HG02973 (cell line): Measurements from ENCODE around the gene TSC22D4.
"Not testable (repeated sequence)": the region's sequence is repeated elsewhere in the genome, so short reads cannot be mapped to it uniquely, and the experiment has no call there.

ENCODE experiments used
- ATAC-seq: cut with Tn5 transposase; IDR thresholded peaks from one replicate; pipeline ENCODE4 v1.9.1; 2021; ENCODE audit warnings: moderate library complexity; ENCODE audit not compliant: unreplicated experiment

Gene TSC22D4

GRCh38 chr7:100447363-100447762, 31.7 kb downstream of the TSC22D4 start:
- not testable (repeated sequence) for ATAC-seq

DNA sequence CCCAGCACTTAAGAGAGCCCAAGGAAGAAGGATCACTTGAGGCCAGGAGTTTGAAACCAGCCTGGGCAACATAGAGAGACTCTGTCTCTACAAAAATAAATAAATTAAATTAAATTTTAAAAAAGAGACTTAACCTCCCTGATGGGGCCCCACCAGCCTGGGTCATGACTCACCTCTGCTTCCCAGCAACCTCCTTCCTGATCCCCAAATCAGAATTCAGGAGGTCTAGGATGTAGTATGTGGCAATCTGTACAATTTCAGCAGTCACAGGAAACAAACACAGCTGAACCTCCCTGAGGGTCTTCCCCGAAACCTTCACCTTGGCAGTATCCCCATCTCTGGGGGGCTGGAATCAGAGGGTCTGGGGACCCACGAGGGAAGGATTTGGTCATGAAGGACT, 33.0 kb downstream of the TSC22D4 start:
- no peak for ATAC-seq

GRCh38 chr7:100444311-100445278, 34.4 kb downstream of the TSC22D4 start:
- no peak for ATAC-seq

GRCh38 chr7:100443096-100443840, 35.7 kb downstream of the TSC22D4 start:
- ATAC-seq = no peak

DNA sequence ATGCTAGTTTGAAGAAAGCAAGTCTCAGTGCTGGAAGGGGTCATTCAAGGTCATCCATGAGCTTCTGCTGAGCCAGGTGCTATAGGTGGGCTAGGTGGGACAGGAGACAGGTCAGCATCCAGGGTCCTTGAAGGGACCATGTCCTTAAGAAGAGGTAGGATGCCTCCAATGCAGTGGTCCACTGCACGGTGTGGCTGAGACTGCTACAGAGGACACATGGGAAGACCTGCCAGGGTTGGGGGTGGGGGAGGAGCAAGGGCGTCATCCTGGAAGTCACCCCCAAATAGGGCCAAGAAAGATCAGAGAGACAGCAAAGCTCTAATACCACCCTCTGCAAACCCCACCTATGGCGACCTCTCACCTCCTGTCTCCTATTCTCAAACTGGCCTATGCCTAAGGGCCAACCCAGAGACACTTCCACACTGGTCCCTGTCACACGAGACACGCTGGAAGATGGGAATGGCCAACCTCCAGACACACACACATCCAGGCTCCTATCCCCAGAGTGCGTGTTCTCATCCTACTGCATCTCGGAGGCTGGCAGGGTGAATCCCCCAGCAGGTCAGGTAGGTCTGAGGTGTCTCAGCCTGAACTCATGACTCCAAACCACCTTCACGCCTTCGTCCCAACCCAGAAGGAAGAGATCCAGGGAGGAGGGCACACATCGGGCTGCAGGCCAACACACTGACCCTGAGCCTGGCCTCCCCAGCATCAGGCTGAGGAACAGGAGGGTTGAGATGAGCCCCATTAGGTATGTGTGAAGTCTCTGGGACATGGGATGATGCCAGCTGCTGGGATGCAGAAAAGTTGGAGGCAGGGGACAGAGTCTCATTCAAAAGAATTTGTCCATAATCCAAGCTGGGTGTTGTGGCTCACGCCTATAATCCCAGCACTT, 37.1 kb downstream of the TSC22D4 start:
- ATAC-seq = no peak

DNA sequence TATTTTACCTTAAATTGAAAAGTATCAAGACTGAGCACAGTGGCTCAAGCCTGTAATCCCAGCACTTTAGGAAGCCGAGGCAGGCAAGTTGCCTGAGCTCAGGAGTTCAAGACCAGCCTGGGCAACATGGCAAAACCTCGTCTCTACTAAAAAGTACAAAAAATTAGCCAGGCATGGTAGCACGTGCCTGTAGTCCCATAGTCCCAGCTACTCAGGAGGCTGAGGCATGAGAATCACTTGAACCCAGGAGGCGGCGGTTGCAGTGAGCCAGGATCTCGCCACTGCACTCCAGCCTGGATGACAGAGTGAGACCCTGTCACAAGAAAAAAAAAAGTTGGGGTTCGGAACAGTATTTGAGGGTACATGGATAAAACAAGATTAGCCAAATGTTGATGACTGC, 39.8 kb downstream of the TSC22D4 start:
- ATAC-seq = not testable (repeated sequence)

DNA sequence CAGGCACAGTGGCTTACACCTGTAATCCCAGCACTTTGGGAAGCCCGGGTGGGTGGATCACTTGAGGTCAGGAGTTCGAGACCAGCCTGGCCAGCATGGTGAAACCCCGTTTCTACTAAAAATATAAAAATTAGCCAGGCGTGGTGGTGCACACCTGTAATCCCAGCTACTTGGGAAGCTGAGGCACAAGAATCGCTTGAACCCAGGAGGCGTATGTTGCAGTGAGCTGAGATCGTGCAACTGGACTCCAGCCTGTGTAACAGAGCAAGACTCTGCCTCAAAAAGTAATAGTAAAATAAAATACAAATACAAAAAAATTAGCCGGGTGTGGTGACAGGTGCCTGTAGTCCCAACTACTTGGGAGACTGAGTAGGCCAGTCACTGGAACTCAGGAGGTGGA, 40.3 kb downstream of the TSC22D4 start:
- not testable (repeated sequence) for ATAC-seq

- ATAC-seq = no peak
Measured at GRCh38 chr7:100438172-100438571, 40.8 kb downstream of the TSC22D4 start.

DNA sequence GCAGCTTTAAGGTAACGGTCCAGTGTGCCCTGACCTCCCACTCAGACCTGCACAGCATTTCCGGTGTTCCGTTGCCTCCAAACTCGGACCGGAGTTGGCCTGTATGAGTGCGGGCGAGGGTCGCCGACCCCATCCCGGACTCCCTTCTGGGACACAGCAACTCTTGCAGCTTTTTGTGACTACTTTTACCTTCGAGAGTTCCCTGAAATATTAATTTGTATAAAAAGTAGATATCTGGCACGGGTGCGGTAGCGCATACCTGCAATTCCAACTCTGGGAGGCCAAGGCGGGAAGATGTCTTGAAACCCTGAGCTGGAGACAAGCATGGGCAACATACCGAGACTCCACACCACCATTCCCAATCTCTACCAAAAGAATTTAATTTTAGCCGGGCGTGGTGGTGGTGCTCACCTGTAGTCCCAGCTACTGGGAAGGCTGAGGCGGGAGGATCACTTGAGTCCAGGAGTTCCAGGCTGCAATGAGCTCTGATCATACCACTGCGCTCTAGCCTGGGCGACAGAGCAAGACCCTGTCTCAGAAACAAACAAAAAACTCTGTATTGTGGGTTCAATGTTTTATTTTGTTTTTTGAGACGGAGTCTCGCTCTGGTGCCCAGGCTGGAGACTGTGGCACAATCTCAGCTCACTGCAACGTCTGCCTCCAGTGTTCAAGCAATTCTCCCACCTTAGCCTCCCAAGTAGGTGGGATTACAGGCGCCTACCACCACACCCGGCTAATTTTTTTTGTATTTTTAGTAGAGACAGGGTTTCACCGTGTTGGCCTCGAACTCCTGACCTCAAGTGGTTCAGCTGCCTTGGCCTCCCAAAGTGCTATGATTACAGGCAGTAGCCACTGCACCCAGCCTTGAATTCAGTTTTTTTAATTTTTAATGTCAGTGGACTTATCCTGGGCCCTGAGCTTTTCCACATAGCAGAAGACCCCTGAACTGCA, 41.6 kb downstream of the TSC22D4 start:
- no peak for ATAC-seq

- peak; percentile 22 for ATAC-seq
Measured at GRCh38 chr7:100435401-100436304, 43.4 kb downstream of the TSC22D4 start.

GRCh38 chr7:100434297-100435144, 44.5 kb downstream of the TSC22D4 start:
- no peak for ATAC-seq

DNA sequence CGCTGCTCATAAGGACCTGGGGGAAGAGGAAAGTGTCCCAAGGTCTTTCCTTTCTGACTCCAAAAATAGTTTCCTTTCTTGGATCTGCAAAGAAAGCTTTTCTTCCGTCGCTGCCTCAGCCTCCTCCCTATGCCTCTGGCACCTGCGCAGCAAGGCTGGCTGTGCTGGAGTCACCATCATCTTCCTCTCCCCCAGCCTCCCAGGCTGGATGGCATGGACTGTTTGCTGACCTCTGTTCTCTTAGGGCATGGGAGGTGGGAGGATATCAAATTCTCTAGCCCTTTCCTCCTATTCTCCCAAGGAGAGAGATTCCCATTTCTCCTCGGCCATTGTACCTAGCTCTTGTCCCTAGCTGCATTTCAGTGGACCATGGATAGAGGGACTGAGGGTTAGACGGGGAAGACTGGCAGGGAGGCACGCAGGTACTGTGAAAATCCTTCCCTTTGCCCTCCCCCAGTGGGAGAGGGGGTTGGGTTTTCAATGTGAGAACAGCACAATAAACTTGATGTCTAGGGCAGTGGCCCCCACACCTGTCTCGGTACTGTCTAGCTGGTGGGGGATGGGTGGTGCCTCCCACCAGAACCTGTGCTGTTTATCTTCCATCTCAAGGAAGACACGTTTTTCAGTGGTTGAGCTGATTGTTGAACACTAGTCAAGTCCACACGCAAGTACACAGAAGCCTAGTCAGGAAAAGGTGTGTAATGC, 45.3 kb downstream of the TSC22D4 start:
- ATAC-seq = no peak

- no peak for ATAC-seq
Measured at GRCh38 chr7:100433276-100433591, 45.8 kb downstream of the TSC22D4 start.

GRCh38 chr7:100432621-100433275, 46.3 kb downstream of the TSC22D4 start:
- ATAC-seq = no peak

- ATAC-seq = no peak
Measured at GRCh38 chr7:100432053-100432452, 47.0 kb downstream of the TSC22D4 start.

GRCh38 chr7:100431286-100431735, 47.7 kb downstream of the TSC22D4 start:
- no peak for ATAC-seq
